T-helper 1 cell treated with Interleukin-12 subunit alpha and Interleukin-12 subunit beta and Interleukin-4 antibody, amounts not matched to agents 30 μg/mL and 1 μg/mL, for 36 hours (primary cell): ENCODE data around the gene TUFM.
A peak's percentile ranks its signal among the peaks of the same experiment; 100 is the strongest.
"Not testable (repeated sequence)": the region's sequence is repeated elsewhere in the genome, so short reads cannot be mapped to it uniquely, and the experiment has no call there.

Experiments
- H3K27ac Mint-ChIP-seq: one replicate; pipeline ENCODE4 v1.8.0; 2021; ENCODE audit warnings: mild to moderate bottlenecking, mixed read lengths
- H3K27me3 Mint-ChIP-seq: one replicate; pipeline ENCODE4 v1.8.0; 2021; ENCODE audit warnings: low read depth, mixed read lengths
- H3K36me3 Mint-ChIP-seq: one replicate; pipeline ENCODE4 v1.8.0; 2021; ENCODE audit warnings: low read depth, mixed read lengths
- H3K4me1 Mint-ChIP-seq: one replicate; pipeline ENCODE4 v1.8.0; 2021; ENCODE audit warnings: low read depth, mixed read lengths
- H3K4me3 Mint-ChIP-seq: one replicate; pipeline ENCODE4 v1.8.0; 2021; ENCODE audit warnings: mild to moderate bottlenecking, moderate library complexity, mixed read lengths
- H3K9me3 Mint-ChIP-seq: one replicate; pipeline ENCODE4 v1.8.0; 2021; ENCODE audit warnings: mixed read lengths

Gene TUFM

GRCh38 chr16:28821874-28822519, 24.2 kb downstream of the TUFM start:
- Mint-ChIP-seq H3K27me3 (no peaks in the 10 kb centered on the region), H3K4me1 (peaks cover 29% of the 10 kb centered on the region), H3K9me3 (no peaks in the 10 kb centered on the region), H3K36me3 (peaks cover 32% of the 10 kb centered on the region), H3K4me3 (peak overlapping the region; percentile 87), H3K27ac (peak overlapping the region; percentile 83)

GRCh38 chr16:28820546-28820945, 25.6 kb downstream of the TUFM start:
- H3K36me3 Mint-ChIP-seq, result peaks cover 20% of the 10 kb centered on the region
- H3K4me3 Mint-ChIP-seq, result peak overlapping the region; percentile 51
- not testable (repeated sequence) for H3K9me3 Mint-ChIP-seq, H3K27me3 Mint-ChIP-seq
- peak overlapping the region; percentile 16 for H3K27ac Mint-ChIP-seq
- H3K4me1 Mint-ChIP-seq, result peaks cover 19% of the 10 kb centered on the region

- peaks cover 15% of the 10 kb centered on the region for H3K36me3 Mint-ChIP-seq
These were observed 26.1 kb downstream of the TUFM start for GRCh38 chr16:28820016-28820415.

GRCh38 chr16:28807445-28808120, 38.6 kb downstream of the TUFM start:
- not testable (repeated sequence) for H3K4me3 Mint-ChIP-seq, H3K27ac Mint-ChIP-seq, H3K4me1 Mint-ChIP-seq, H3K36me3 Mint-ChIP-seq, H3K9me3 Mint-ChIP-seq, H3K27me3 Mint-ChIP-seq

More at GRCh38 chr16:28820016-28820415, 26.1 kb downstream of the TUFM start:
- peaks cover 13% of the 10 kb centered on the region for H3K4me1 Mint-ChIP-seq
- H3K27ac Mint-ChIP-seq, result no peak overlapping the region
- no peaks in the 10 kb centered on the region for H3K27me3 Mint-ChIP-seq
- no peaks in the 10 kb centered on the region for H3K9me3 Mint-ChIP-seq
- H3K4me3 Mint-ChIP-seq, result no peak overlapping the region

- not testable (repeated sequence) for H3K27me3 Mint-ChIP-seq, H3K36me3 Mint-ChIP-seq, H3K4me1 Mint-ChIP-seq, H3K9me3 Mint-ChIP-seq
- Mint-ChIP-seq H3K4me3 (peak overlapping the region; percentile 72), H3K27ac (peak overlapping the region; percentile 82)
These were observed 43.7 kb downstream of the TUFM start for GRCh38 chr16:28802235-28803019.
